Stimulated activated CD8-positive, alpha-beta memory T cell treated with anti-CD3 and anti-CD28 coated beads, Interleukin-2, amount 100 ng/mL, for 48 hours (primary cell): ENCODE results near the gene SYCP3.

Experiments
- DNase-seq, 2 donors: peaks; one replicate each; pipeline ENCODE4 v3.0.0-alpha.2; 2020; ENCODE audit warnings: low read depth in 2 of 2

The SYCP3 gene

DNA sequence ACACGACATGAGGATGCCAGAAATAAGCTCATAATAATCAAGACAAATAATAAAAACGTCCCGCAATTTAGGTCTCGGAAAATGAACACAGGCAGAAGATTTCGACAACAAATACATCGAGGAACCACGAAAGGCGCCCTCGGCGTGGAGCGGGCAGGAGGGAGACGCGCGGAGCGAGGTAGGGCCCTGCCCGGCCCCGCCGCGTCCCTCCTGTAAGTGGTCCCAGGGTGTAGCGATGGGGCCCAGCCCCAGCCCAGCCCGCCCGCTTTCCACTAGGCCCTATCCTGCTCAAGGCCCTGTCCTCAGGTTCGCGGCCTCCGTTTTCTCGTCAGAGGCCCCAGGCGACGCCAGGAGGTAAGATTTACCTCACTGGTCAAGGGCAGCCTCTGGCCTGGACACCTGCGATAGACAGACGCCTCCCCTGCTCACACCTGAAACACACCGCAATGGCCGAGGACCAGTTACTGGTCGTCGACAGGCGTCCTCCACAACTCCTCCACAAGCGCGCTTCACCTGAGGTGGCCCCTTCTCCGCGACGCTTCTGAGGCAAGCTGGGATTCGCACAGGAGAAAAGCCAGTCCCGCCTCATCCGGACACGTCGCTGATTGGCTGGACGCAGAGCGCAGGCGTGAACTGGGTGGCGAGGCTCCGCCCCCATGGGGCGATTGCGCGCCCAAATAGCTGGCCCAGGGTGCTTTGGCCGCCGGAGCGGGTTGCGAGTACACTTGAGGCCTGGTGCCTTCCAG lies at the start of gene SYCP3:
Gene SYCP3, minus strand, starts transcription at position 543 of the 746 bp plus-strand sequence. CDS start 1,527 bp downstream, outside the sequence.
- DNase-seq = no peak

DNA sequence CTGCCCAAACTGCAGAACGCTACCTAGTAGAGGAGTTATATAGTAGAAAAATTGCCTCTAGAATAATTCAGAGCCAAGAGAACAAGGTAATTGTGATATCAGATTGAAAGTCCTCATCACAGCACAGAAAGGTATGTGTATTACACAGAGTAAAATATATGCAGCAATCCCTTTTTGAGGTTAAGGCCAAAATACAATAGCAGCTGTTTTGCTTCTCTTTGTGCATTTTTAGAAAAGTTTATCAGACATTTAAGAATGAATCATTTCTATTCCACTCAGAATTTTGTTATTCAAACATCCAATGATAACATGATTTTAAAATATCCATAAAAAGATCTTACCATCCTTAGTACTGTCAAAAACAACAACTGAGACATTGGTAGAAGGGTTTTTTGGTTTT lies 46.4 kb upstream of the SYCP3 start:
- DNase-seq = no peak

DNA sequence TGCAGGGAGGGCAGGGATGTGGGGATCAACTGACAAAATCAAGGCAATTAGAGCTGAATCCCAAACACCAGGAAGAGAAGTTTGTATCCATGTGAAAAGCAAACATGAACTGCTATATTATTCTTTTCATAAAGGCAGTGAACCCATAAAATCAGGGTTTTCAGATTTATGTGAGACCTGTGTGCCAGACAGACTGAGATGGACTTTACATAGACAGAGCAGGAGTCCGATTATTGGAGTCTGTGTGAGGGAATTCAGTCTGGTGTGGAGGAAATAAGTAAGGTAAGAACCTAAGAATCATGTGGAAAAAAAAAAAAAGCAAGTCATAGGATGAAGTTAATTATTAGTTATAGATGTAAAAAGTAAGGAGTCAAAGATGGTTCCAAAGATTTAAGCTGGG lies 45.1 kb upstream of the SYCP3 start:
- DNase-seq = no peak

DNA sequence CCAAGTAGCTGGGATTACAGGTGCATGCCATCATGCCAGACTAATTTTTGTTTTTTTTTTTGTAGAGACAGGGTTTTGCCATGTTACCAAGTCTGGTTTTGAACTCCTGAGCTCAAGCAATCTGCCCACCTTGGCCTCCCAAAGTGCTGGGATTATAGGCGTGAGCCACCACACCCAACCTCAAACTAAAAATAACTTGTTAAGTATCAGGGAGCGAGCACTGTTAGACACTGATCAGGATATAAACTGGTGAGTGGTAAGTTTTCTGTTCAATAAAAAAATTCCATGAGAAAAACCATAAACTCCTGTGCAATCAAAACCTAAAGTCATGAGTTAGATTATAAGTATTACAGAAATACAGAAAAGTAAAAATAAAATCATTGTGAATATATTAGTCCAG lies 44.6 kb upstream of the SYCP3 start:
- no peak for DNase-seq

DNA sequence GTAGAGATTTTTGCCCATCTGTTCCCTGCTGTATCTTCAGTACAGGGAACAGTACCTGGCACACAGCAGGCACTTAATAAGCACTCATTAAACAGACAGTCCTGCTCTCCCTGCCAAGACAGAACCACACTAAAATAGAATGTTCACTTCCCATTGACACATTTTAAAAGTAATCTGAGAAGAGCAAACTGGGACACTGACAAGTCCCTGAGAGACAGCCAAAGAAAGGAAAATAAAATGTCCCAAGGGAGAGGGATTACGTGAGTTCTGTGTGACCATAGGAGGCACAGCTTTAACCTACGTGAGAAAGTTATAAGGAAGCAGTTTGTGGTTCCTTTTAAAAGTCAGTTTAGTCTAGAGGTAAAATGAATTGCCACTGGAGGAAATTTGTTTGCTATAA lies 43.9 kb upstream of the SYCP3 start:
- no peak for DNase-seq

DNA sequence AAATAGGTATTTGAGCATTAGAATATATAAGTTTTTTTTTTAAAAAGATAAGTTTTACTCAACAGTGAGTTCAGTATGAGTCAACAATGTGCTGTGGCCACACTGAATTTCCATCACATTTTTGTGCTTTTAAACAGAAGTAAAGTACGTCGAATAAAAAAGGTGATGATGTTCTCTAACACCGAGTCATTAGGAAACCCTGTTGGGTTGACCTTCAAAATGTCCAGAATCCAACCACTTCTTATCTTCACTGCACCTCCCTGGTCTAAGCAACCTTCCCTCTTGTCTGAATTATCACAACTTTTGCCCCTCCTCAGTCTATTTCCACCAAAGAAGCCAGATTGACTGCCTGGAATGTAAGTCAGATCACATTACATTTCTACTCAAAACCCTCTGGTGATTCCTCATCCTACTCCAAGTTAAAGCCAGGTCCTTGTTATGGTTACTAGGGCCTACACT lies 43.0 kb upstream of the SYCP3 start:
- no peak for DNase-seq

DNA sequence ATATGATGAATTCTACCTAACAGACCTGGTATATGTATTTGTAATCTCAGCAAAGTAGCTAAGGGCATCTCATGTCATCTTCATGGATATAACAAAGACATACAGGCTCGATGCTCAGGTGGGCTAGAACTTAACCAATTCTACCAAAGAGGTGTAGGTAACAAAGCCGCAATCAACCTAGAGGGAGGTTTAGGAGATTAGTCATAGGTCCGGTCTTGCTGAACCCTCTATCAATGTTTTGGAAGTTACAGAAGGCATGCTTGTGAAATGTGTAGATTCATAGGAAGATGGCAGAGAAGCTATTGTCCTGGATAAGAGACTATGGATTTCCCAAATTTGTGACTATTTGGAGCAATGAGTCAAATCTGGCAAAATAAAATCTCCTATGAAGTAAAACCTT lies 42.6 kb upstream of the SYCP3 start:
- no peak for DNase-seq

DNA sequence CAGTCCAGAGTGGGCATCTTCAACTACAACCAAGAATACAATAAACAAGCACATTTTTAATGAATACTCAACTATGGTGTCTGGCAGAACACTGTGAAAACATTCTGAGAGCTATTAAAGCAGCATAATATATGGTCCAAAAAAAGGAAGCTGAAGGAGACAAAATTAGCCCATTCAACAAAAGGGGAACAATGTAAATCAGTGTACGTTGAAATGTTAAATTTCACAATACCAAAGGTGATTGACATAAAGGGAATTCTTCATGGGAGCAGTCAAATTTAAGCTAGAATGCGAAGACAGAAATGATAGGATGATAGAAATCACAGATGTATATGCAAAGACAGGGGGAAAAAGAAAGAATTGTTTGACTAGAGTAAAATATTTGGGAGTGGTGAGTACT lies 41.3 kb upstream of the SYCP3 start:
- DNase-seq = no peak

DNA sequence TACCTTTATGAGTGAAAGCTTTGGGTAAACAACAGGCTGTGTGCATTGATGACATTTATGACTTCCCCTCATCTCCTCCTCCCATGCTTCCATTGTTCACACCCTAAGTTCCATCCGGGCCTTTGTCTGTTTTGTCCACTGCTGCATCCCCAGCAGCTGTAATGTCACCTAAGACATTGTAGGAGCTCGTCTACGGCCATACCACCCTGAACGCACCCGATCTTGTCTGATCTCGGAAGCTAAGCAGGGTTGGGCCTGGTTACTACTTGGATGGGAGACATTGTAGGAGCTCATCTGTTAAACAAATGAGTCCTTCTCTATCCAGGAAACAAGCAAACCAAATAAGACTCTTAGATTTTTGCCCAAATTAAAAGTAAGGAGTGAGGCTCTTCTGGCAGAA lies 40.4 kb upstream of the SYCP3 start:
- no peak for DNase-seq

DNA sequence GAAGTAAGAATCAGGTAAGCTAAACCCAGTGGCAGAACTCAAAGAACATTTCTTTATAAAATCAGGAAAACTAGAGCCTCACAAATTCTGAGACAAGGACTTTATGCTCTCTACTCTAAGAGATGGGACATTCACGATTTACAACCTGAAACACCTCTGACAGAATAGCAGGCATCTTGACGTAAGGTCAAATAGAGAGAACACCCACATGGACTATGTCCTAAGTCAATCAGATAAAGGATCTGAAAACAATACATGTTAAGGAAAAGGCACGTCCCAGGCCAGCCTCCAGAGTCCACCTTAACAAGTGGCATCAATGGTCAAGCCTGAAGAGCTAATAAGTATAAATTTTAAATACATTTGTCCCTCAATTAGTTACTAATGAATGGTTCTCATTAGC lies 39.9 kb upstream of the SYCP3 start:
- DNase-seq = no peak

DNA sequence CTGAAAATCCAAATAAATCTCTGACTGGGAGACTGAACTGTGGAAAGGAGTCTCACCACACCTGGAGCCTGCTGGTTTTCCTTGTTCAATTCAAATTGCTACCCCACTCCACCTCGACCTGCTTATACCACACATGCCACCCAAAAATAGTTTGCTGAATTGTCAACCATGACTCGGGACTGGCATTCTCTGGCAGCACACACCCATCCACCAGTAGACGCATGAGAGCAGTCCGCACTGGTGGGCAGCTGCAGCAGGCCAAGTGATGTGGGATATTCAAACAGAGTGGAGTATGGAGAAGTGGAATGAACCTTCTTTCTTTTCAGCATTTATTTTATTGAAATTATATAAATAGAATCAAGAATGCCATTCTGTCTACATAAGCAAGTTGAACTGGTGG lies 38.7 kb upstream of the SYCP3 start:
- DNase-seq = no peak

DNA sequence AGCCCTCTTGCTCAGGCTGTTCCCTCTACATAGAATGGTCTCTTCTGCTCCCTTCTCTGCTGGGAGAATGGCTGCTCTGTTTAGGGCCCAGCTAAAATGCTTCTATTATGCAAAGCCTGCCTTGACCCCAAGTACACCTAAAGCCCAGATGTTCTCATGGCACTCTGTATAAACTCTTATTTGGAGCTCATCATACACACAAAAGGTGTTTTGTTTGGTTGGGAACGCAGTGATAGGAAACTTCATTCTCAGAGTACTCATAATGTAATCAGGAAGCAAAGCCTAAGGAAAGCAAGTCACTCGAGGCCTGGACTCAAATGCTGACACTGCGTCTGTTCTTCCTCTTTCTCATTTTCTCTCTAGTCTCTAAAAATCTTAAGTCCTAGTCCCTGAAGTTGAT lies 38.2 kb upstream of the SYCP3 start:
- no peak for DNase-seq

DNA sequence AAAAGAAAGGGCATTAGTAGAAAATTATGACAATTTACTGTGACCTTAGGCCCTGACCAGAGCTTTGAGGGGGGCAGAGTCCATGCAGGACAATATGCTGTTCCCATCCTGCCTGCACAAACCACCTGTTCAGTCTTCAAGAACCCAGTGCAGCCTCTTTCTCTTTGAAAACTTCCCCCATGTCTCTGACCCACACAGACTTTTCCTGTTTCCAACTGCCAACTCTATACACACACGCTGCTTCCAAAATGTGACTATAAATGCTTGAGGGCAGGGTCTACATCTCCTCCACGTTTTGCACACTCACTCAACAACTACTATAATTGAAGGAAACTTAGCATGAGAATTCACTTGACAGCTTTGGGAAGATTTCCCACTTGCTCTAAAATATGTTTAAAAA lies 36.6 kb upstream of the SYCP3 start:
- DNase-seq = no peak

DNA sequence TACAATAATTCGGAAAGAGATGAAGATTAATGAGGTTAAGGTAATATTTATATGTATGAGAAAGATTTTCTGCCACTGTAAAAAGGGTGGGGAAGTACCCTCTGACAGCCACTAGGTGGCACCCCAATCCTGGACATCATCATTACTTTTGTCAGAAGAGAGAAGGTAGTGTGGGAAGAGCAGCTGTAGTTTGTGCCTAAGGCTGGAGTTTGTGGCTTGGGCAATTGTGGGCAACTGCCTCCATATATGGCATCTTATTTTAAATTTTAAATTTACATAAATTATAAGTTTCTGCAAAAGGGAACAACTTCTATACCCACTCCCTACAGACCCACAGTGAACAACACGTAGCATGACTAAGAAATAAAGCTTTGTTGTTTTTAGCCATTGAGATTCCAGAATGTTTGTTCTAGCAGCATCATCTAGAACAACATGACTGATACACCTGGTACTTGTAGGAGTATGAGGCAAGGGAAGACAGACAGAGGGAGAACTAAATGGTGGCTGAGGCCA lies 34.4 kb upstream of the SYCP3 start:
- DNase-seq = peak; percentile 23 to 44

DNA sequence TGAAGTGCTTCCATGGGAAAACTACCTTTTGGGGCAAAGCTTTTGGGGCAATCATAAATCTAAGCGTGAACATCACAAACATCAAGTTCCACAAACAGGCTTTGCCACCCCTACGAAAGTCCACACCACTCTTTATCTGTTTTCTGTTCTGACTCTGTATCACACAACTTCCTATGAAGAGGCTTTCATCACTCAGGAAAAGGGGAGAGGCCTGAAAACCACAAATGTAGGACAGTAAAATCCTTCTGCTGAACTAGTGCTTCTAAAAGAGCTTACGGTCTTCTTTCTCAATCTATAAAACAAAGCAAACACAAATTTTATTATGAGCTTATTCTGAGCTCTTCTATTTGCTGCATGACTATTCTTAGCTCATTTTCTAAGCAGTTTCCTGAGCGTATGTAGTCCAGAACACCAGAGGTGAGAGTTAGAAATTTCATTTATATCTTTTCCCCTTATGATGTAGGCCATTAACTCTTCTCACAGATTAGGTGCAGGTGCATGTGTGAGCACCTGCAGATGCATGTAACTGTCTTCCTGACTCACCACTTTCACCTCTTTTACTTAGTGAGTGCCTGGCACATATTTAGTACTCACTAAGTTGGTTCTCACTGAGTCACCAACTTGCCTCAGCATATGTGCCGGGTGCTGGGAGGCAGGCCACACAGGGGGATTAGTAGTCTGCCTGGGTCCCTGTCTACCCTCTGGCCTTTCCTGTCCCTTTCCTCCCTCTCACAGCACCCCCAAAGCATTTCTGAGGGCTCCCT lies 32.9 kb upstream of the SYCP3 start:
- DNase-seq = no peak

DNA sequence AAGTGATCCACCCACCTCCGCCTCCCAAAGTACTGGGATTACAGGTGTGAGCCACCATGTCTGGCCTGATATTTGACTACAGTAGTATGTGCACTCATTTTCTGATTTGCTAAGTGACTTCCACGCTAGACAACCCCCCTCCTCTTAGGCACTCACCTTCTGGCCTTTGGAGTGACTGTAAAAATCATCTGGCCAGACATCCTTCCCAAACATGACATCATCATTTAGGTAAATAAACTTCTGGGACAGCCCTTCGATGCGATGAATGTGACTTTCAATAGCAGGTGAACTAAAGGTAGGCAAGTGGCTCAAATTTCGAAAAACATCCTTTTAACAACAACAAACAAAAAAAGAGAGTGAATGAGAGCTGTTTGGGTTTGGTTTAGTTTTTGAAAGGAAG lies 30.6 kb upstream of the SYCP3 start:
- DNase-seq = no peak

DNA sequence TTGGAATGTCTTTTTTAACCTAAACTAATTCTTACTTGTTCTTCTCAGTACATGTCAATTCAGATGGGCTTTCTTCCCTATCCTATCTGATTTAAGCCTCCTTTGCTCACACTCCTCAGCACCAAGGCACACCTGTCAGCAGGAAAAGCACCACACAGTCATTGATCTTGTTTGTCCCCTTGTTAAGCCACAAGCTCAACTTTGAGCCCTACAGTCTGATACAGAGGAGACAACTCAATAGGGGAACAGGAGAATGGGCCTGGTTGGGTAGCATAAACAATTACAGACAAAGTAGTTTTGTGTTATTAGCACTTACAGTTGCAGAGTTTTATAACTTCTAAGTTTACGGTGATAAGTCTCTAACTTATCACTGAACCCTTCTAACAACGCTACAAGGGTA lies 29.5 kb upstream of the SYCP3 start:
- no peak for DNase-seq

DNA sequence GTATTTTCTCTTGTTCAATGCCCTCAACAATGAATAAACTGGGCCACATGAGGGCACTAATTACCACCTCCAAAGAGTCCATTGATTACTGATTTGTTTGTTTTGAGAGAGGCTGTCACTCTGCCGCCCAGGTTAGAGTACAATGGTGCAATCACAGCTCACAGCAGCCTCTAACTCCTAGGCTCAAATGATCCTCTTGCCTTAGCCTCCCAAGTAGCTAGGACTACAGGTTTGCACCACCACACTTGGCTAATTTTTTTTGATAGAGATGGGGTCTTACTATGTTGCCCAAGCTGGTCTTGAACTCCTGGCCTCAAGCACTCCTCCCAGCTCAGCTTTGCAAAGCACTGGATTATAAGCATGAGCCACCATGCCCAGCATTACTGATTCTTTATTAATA lies 28.3 kb upstream of the SYCP3 start:
- no peak for DNase-seq

DNA sequence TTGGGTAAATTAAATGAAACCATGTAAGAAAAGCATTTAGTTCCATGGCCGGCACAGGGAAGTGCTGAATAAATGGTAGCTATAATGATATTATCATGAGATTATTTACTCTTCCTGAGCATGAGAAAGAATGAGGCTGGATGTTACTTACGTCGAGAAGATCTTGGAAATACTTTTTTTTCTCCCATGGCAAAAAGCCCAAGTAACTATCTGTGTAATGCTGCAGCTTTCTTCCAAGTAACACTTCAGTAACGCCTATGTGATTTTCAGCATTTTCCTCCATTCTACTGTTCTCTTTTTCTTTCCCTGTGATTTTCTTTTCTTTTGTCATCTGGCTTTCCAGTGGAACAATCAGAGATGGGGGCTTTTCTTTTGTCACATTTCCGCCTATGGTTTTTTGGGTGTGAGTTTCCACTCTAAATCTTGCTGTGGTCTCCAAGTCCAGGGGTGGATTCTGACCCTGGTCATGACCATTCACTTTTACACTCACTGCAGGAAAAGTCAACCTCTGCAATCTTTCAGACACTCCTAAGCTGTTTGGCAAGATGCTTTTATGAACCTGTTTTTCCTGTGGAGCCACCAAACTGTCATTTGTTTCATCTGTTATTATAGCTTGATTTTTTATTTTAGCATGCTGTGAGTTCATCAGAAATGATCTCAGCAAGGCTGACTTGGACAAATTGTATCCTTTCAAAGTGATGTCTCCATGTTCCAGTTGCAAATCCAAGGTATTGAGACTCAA lies 25.0 kb upstream of the SYCP3 start:
- DNase-seq = no peak

DNA sequence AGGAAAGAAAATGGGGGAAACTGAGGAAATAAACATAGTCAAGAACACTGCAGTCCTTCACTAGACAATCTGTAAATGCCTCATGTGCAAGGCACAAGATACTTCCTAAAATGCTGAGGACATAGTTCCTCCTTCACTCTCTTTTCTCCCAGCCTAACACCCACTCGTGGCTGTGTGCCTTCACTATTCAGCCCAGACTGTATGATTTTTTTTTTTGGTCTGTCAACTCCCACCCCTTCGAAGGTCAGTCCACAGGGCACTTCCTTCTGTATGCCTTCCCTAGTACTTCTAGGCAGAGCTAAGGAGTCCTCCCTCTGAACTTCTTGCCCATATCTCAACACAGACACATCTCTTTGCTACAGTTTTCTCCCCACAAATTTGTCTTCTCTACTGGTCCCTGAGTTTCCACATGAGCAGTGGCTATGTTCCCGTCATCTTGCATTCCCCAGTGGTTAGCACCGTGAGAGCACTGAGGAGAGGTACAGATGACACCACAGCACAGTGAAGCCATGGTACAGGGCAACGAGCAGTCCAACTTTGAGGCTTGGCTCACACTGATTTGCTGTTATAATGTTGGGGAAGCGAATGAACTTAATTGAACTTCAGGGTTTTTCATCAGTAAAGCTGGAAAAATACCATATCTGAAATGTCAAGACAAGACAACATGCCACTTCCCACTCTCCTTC lies 24.1 kb upstream of the SYCP3 start:
- no peak for DNase-seq

DNA sequence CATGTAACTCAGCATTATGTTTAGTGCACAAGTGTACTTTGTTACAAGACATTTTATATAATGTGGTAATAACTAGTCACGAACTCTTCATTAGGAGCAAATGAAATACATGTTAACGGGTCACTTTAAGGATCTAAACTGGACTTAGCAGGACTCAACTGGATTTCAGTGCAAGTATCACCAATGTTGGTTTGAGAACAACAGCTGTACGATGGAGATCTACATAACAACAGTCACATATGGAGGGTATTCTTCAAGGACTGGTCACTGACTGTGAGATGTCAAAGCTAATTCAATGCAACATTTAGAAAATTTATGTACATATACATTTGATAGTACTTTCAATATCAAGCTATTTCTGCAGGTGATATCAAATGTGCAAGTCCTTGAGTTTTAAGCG lies 22.5 kb upstream of the SYCP3 start:
- no peak for DNase-seq

DNA sequence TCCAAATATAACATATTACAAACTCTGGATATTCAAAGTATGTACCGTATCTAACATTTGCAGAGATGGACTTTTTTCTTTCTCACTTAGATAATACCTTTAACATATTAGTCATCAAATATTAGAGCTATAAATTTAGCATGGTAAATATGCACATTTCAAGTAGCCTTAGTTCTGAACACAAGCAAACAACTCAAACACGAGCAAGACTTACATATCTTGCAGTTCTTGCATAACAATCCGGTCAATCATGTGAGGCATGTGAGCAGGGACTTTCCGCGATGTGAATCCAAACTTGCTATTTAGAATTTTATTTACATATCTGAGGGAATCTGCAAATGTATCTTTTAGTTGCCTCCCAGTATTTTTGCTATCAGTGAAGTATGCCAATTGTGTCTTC lies 22.1 kb upstream of the SYCP3 start:
- DNase-seq = no peak
